ENCODE data around the gene PTPRQ. TPM values are rescaled to one million over a fixed set of nuclear protein-coding genes. Genes with fewer than 3 reads are reported as not detected.

The PTPRQ gene
- polyA plus RNA-seq, 1 donor from 2014 or later: not detected

- Mint-ChIP-seq H3K27me3 (no peaks in the 10 kb centered on the region), H3K27ac (no peak overlapping the region), H3K4me3 (no peak overlapping the region), H3K36me3 (no peaks in the 10 kb centered on the region), H3K4me1 (no peaks in the 10 kb centered on the region), H3K9me3 (peaks cover 0 to 3% (median 0%) of the 10 kb centered on the region in 3 donors)
Measured at GRCh38 chr12:80679346-80680131, 235.5 kb downstream of the PTPRQ start.

- no peak overlapping the region for H3K27ac Mint-ChIP-seq
- H3K9me3 Mint-ChIP-seq: peaks cover 0 to 3% (median 0%) of the 10 kb centered on the region in 3 donors
- no peaks in the 10 kb centered on the region for H3K27me3 Mint-ChIP-seq
- H3K4me3 Mint-ChIP-seq: no peak overlapping the region
- H3K4me1 Mint-ChIP-seq: no peaks in the 10 kb centered on the region
- no peaks in the 10 kb centered on the region for H3K36me3 Mint-ChIP-seq
Measured at GRCh38 chr12:80681287-80681686, 237.3 kb downstream of the PTPRQ start.

- Mint-ChIP-seq H3K4me3 (no peak overlapping the region), H3K36me3 (no peaks in the 10 kb centered on the region), H3K4me1 (no peaks in the 10 kb centered on the region), H3K27me3 (no peaks in the 10 kb centered on the region), H3K9me3 (peaks cover 0 to 3% (median 0%) of the 10 kb centered on the region in 3 donors), H3K27ac (no peak overlapping the region)
Measured at GRCh38 chr12:80681786-80682185, 237.8 kb downstream of the PTPRQ start.

- Mint-ChIP-seq H3K9me3 (peaks cover 0 to 3% (median 0%) of the 10 kb centered on the region in 3 donors), H3K36me3 (no peaks in the 10 kb centered on the region)
Measured at GRCh38 chr12:80684077-80684495, 240.1 kb downstream of the PTPRQ start.

GRCh38 chr12:80690090-80690489 lies 246.1 kb downstream of the PTPRQ start:
- H3K36me3 Mint-ChIP-seq: no peaks in the 10 kb centered on the region
- no peak overlapping the region for H3K27ac Mint-ChIP-seq
- no peaks in the 10 kb centered on the region for H3K4me1 Mint-ChIP-seq
- H3K9me3 Mint-ChIP-seq: no peaks in the 10 kb centered on the region
- H3K27me3 Mint-ChIP-seq: no peaks in the 10 kb centered on the region
- no peak overlapping the region for H3K4me3 Mint-ChIP-seq

More at GRCh38 chr12:80684077-80684495, 240.1 kb downstream of the PTPRQ start:
- H3K27ac Mint-ChIP-seq: no peak overlapping the region
- no peaks in the 10 kb centered on the region for H3K27me3 Mint-ChIP-seq
- H3K4me3 Mint-ChIP-seq: no peak overlapping the region
- no peaks in the 10 kb centered on the region for H3K4me1 Mint-ChIP-seq

- Mint-ChIP-seq H3K4me1 (no peaks in the 10 kb centered on the region), H3K36me3 (no peaks in the 10 kb centered on the region), H3K27me3 (no peaks in the 10 kb centered on the region), H3K9me3 (no peaks in the 10 kb centered on the region), H3K27ac (no peak overlapping the region), H3K4me3 (no peak overlapping the region)
Measured at GRCh38 chr12:80690513-80690912, 246.5 kb downstream of the PTPRQ start.

- Mint-ChIP-seq H3K9me3 (no peaks in the 10 kb centered on the region), H3K36me3 (no peaks in the 10 kb centered on the region), H3K4me1 (no peaks in the 10 kb centered on the region), H3K27me3 (no peaks in the 10 kb centered on the region), H3K4me3 (no peak overlapping the region), H3K27ac (no peak overlapping the region)
Measured at GRCh38 chr12:80692114-80692513, 248.1 kb downstream of the PTPRQ start.

GRCh38 chr12:80697270-80697887 lies 253.3 kb downstream of the PTPRQ start:
- no peak overlapping the region for H3K4me3 Mint-ChIP-seq
- H3K27me3 Mint-ChIP-seq: no peaks in the 10 kb centered on the region
- H3K36me3 Mint-ChIP-seq: no peaks in the 10 kb centered on the region
- no peak overlapping the region for H3K27ac Mint-ChIP-seq
- no peaks in the 10 kb centered on the region for H3K9me3 Mint-ChIP-seq
- no peaks in the 10 kb centered on the region for H3K4me1 Mint-ChIP-seq

GRCh38 chr12:80698256-80698655 lies 254.2 kb downstream of the PTPRQ start:
- Mint-ChIP-seq H3K36me3 (no peaks in the 10 kb centered on the region), H3K9me3 (no peaks in the 10 kb centered on the region), H3K27me3 (no peaks in the 10 kb centered on the region), H3K4me1 (peaks cover 0 to 3% (median 0%) of the 10 kb centered on the region in 3 donors), H3K4me3 (no peak overlapping the region), H3K27ac (no peak overlapping the region)

GRCh38 chr12:80698847-80699542 lies 255.0 kb downstream of the PTPRQ start:
- no peaks in the 10 kb centered on the region for H3K27me3 Mint-ChIP-seq
- H3K4me3 Mint-ChIP-seq: no peak overlapping the region
- no peaks in the 10 kb centered on the region for H3K36me3 Mint-ChIP-seq
- H3K4me1 Mint-ChIP-seq: peaks cover 0 to 3% (median 0%) of the 10 kb centered on the region in 3 donors
- no peaks in the 10 kb centered on the region for H3K9me3 Mint-ChIP-seq
- no peak overlapping the region for H3K27ac Mint-ChIP-seq

GRCh38 chr12:80700327-80700726 lies 256.3 kb downstream of the PTPRQ start:
- H3K9me3 Mint-ChIP-seq: no peaks in the 10 kb centered on the region
- H3K27ac Mint-ChIP-seq: no peak overlapping the region
- no peak overlapping the region for H3K4me3 Mint-ChIP-seq
- H3K27me3 Mint-ChIP-seq: no peaks in the 10 kb centered on the region
- H3K4me1 Mint-ChIP-seq: peaks cover 0 to 3% (median 0%) of the 10 kb centered on the region in 3 donors
- no peaks in the 10 kb centered on the region for H3K36me3 Mint-ChIP-seq

- H3K27me3 Mint-ChIP-seq: no peaks in the 10 kb centered on the region
- H3K9me3 Mint-ChIP-seq: no peaks in the 10 kb centered on the region
- peaks cover 0 to 3% (median 0%) of the 10 kb centered on the region in 3 donors for H3K4me1 Mint-ChIP-seq
- no peak overlapping the region for H3K4me3 Mint-ChIP-seq
- H3K27ac Mint-ChIP-seq: no peak overlapping the region
- H3K36me3 Mint-ChIP-seq: no peaks in the 10 kb centered on the region
Measured at GRCh38 chr12:80701388-80701787, 257.4 kb downstream of the PTPRQ start.

- H3K9me3 Mint-ChIP-seq: peaks cover 0 to 2% (median 0%) of the 10 kb centered on the region in 3 donors
- H3K27ac Mint-ChIP-seq: no peak overlapping the region
- peaks cover 6% of the 10 kb centered on the region for H3K27me3 Mint-ChIP-seq
- peak overlapping the region in 3 of 4 donors; percentile 18 to 55 (median 18) for H3K4me3 Mint-ChIP-seq
- H3K36me3 Mint-ChIP-seq: no peaks in the 10 kb centered on the region
- peaks cover 0 to 3% (median 0%) of the 10 kb centered on the region in 3 donors for H3K4me1 Mint-ChIP-seq
Measured at GRCh38 chr12:80702889-80703805, 259.1 kb downstream of the PTPRQ start.

- Mint-ChIP-seq H3K36me3 (no peaks in the 10 kb centered on the region), H3K9me3 (peaks cover 0 to 2% (median 2%) of the 10 kb centered on the region in 3 donors), H3K27me3 (peaks cover 17% of the 10 kb centered on the region), H3K4me3 (no peak overlapping the region), H3K4me1 (peaks cover 0 to 3% (median 0%) of the 10 kb centered on the region in 3 donors), H3K27ac (no peak overlapping the region)
Measured at GRCh38 chr12:80704420-80704819, 260.4 kb downstream of the PTPRQ start.

Data from IgD-negative memory B cell (primary cell).